Left colon (tissue), 2 donors: ENCODE data around the gene CCSER1. TPM values are rescaled to one million over a fixed set of nuclear protein-coding genes. Genes with fewer than 3 reads are reported as not detected.

ENCODE experiments used
- ATAC-seq: fragments of 200-7000 bp; cut with Tn5 transposase; one replicate; pipeline ENCODE4 v1.9.1; 2020; ENCODE audit warnings: mild to moderate bottlenecking, moderate library complexity
- DNase-seq, 2 donors: peaks; one replicate each; pipeline ENCODE4 v3.0.0-alpha.2; 2020
- intact Hi-C, 2 donors: fragments of 100-400 bp; cut with DNase I in 1 of 2; cut with micrococcal nuclease in 1 of 2; formaldehyde crosslinking; loops; one replicate each; pipeline versions ENCODE4 v1.11.2 to v1.14.0; 2022; cut with DNase I, micrococcal nuclease
- total RNA-seq, 2 donors: library from RNA; stranded (reverse); fragmentation: NEBNext Ultra II Directional; extraction: Animal tissue kit (Norgen Biotek cat#: 25700); gene quantifications; one replicate each; pipeline ENCODE4 v1.2.1, GENCODE V29; 2021
- donor health status: DM: no; HTN: no; CAD: no.
- donor health status: DM: yes; HTN: yes; CAD: no.

CCSER1 gene
- total RNA-seq, 2 donors from 2014 or later: 14.4 to 22.7 TPM

DNA sequence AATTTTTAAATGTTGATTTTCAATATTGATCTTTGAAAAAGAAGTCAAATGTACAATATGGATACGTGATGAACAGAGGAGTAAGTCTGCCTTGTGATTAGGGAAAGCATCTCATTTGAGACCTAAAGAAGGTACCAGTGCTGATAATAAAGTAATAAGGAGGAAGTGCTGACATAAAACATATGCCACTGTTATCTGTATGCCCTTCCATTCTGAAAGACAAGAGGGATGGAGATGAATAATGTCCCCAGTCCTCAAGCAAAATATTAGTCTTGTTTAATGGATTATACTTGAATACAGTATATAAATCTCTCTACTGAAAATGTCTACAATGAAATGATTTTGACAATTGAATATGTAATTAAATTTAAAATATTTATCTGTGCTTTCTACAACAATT is 58.2 kb downstream of the CCSER1 start:
- intact Hi-C loops: no loop called here
- no peak for DNase-seq
- no peak for ATAC-seq

DNA sequence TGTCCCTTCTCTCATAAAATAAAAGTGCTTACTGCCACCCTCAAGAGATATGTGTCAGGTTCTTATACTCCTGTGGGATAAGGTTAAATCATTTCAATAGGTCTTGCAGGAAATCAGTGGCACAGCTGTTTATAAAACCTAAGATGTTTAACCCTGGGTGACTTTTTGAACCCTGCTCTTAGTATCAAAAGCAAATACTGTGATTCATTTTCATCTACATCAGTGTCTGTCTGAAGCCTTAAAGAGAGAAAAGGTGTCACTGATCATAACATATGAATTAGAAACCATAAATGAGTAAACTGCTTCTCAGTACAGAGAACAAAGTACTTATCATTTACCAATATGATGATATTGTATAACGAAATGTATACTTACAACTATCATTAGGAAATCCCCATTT is 59.0 kb downstream of the CCSER1 start:
- intact Hi-C loops: no loop called here
- ATAC-seq: peak; percentile 43
- no peak for DNase-seq

DNA sequence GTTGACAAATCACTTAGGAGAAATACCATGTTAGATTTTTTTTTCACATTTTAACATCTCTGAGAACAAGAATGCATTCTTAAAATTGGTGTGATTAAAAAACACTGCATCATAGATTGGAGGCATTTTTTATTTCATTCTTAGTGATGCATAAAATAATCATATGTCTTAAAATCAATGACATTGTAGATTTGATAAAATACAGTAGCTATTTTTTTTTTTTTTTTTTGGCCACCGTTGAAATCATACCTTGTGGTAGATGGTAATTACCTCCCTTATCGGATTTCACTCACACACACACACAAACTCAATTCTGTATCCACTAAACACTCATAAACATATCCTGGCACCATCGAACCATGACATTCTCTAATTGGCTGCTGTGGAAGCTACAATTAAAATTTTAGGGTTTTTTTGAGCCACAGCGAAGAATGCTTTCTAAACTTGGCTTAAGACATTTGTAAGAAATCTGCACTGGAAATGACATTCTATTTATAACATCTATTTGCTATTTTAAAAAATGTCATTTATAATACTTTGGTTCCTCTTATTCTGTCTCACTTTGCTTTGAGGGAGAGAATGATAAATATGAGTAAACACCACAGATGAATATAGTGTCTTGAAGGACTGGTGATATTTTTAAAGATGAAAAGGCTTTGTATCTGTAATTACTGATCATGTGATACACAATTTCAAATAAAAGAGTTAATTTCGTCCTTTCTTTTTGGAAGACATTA is 60.1 kb downstream of the CCSER1 start:
- ATAC-seq (no peak), DNase-seq (no peak)
- intact Hi-C loops: no loop called here

- intact Hi-C loops: no loop called here
- no peak for DNase-seq
- no peak for ATAC-seq
Observed at GRCh38 chr4:90189178-90189577, 62.0 kb downstream of the CCSER1 start.

- intact Hi-C loops: no loop called here
- ATAC-seq (no peak), DNase-seq (no peak)
Observed at GRCh38 chr4:90189946-90190345, 62.8 kb downstream of the CCSER1 start.

GRCh38 chr4:90190525-90190924 is 63.3 kb downstream of the CCSER1 start:
- no peak for DNase-seq
- no peak for ATAC-seq
- intact Hi-C loops: no loop called here

DNA sequence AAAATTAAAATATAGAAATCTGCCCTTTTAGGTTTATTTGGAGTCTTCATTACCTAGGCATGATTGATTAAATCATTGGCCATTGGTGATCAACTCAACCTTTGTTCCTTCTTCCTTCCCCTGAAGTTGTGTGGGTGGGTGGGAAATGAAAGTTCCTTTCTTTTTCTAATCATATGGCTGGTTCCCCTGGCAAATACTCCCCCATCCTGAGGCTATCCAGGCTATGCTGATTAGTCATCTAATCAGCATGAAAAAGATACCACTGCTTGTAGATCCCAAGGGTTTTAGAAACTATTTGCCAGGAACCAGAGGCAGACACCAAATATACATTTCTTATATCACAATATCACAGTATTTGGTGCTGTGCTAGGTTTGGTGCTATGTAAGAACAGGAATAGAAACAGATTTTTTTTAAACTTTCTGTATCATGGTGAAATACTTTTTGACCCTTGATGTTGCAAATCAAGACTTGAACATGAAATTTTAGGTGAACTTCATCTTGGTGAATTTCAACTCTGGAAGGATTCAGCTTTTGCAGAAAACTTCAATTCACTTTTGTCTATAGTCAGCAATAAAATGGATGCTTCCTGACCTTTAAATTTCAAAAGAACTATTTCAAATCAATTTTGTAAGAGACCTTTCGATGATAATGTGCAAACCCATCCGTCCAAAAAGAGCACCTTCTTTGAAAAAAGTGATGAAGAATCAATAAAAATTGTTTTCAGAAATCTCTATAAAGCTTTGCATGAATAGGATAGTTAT is 71.1 kb downstream of the CCSER1 start:
- ATAC-seq (no peak), DNase-seq (no peak)
- intact Hi-C loops: no loop called here

DNA sequence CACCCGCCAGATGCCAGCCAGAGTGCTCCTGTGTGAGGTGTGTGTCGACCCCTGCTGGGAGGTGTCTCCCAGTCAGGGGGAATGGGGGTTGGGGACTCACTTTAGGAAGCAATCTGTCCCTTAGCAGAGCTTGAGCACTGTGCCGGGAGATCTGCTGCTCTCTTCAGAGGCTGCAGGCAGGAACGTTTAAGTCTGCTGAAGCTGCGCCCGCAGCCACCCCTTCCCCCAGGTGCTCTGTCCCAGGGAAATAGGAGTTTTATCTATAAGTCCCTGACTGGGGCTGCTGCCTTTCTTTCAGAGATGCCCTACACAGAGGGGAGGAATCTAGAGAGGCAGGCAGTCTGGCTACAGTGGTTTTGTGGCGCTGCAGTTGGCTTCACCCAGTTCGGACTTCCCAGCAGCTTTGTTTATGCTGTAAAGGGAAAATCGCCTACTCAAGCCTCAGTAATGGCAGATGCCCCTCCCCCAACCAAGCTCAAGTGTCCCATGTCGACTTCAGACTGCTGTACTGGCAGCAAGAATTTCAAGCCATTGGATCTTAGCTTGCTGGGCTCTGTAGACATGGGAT is 80.8 kb downstream of the CCSER1 start:
- ATAC-seq: no peak
- intact Hi-C loops: no loop called here
- DNase-seq: no peak

DNA sequence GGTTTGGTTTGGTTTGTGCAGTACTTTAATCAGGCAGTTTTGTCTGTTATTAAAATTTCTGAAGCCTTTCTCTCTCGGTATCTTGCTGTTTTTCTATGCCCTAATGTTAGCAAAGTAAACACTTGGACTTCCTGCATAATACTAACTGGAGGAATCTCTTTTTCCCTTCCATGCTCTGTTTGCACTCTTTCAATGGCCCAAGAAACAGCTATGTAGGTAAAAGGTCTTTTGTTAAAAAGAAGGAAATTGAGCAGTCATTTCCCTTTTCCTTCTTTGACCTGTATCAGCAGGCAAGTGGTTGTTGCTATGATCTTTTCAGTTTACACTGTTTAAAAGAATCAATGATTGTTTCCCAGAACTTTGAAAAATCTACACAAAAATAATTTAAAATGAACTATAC is 82.7 kb downstream of the CCSER1 start:
- intact Hi-C loops: no loop called here
- DNase-seq (no peak), ATAC-seq (peak; percentile 92)

DNA sequence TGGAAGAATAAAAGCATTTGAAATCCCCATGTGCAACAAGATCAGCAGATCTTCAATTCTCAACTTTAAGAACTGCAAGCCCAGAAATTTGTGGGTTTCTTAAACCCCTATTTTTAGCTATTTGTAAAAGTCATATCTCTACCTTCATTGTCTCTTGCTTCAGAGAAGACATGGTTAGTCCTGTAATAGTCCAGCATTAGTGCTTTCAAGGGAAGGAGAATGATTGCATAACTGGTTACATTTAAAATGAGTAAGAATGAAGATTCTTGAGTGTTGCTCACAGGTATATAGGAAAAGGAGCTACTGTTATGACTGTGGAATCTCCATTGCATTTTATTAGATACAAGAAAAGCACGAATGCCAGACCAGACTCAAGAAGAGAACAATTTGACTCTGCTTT is 84.0 kb downstream of the CCSER1 start:
- intact Hi-C loops: no loop called here
- no peak for ATAC-seq

DNA sequence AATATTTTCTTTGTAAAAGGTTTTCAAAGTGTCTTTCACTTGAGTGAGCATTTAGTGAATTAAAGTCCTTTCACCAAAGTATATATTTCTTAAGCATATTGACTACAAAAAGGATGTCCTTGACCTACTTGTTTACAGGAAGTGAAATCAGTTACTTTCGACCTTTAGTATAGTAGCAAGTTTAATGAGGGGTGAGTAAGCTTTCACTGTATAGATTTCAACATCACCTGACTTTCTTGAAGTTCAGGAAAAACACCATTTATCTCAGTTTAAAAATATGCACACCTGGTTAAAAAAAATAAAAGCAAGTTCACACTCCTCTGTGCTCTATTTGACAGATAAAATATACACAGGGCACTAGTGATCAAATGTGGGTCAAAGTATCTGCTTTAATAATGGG is 88.1 kb downstream of the CCSER1 start:
- ATAC-seq (peak; percentile 91), DNase-seq (no peak)
- intact Hi-C loops: no loop called here

More for the DNA sequence above, 84.0 kb downstream of the CCSER1 start:
- no peak for DNase-seq

- intact Hi-C loops: no loop called here
- DNase-seq (no peak), ATAC-seq (no peak)
Observed at GRCh38 chr4:90219822-90220221, 92.6 kb downstream of the CCSER1 start.

DNA sequence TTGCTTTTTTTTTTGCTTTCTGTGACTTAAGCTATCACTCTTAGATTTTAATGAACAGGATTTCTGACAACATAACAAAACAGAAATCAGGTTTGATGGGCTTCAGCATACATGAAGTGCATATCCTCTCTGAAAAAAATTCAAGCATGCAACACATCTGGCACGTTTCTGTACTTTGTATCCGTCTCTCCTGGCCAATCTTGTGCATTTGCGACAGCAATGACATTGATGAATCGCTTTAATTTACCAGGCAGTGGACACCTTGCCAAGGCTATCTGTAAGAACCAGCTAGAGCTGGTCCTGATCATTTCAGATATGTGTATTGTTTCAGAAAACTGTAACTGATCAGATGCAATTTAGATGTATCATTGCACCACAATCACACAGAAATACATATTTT is 93.3 kb downstream of the CCSER1 start:
- DNase-seq (no peak), ATAC-seq (no peak)
- intact Hi-C loops: no loop called here

GRCh38 chr4:90226734-90227133 is 99.5 kb downstream of the CCSER1 start:
- intact Hi-C loops: no loop called here
- ATAC-seq (no peak), DNase-seq (no peak)

DNA sequence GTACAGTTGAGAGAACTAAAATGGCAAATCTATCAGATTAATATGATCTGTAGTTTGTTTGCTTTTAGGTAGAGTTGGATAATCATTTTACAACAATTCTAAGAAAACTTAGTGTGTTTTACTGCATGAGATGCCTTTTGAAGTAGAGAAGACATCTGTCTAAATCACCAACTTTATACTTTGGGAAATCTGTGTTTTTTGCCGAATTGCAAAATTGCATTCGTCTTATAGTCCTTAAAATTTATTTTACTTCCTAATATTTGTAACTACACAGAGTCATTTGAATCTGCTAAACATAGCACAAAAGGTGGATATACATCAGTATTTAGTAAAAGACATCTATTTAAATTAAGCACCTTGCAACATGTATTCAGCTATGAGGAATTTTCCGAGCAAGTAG is 100.0 kb downstream of the CCSER1 start:
- no peak for ATAC-seq
- DNase-seq: no peak
- intact Hi-C loops: no loop called here

DNA sequence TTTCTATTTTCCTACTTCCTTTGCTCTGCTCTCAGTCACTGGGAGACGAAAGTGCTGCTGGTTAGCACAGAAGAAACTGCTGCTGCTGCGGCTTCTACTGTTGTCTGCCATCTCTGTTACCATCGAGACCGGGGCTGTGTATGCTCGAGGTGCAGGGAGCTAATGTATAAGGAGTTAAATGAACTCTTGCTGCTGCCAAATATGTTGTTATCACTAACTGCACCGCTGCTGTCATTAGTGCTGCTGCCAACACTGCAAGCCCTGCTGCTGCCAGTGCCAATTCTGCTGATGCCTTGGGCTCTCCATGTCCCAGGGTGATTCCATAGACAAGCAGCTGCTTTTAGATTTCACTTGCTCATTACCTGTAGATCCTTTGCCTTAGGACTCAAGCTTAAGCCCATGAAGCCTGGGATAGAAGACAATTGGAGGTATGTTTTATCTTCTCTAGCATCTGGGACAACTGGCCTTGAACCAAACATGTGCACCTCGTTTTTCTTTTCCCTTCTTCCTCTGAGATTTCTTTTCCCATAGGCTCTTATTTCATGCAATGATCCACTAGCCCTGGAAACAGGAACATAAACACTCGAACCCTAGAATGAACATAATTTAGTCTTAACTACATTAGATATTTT is 107.8 kb downstream of the CCSER1 start:
- intact Hi-C loops: no loop called here
- DNase-seq (no peak), ATAC-seq (no peak)

- intact Hi-C loops: no loop called here
- ATAC-seq (no peak), DNase-seq (no peak)
Observed at GRCh38 chr4:90237751-90238530, 110.7 kb downstream of the CCSER1 start.

DNA sequence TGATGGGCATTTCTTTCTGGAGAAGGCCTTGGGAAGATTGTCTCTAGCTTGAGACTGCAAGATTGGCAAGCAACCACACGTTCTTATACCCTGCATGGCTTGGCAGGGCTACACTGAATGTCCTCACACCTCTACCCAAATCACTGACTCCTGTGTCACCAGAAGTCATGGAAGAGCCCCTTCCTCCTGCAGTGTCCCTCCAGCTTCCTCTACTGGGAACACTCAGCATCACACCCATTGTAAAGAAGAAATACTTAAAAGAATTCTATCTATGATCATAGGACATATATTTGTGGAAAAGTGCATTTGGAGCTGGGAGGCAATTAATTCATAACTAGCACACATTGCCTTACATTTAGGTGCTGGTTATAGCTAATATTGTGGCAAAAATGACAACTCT is 113.1 kb downstream of the CCSER1 start:
- ATAC-seq (no peak), DNase-seq (no peak)
- intact Hi-C loops: no loop called here

DNA sequence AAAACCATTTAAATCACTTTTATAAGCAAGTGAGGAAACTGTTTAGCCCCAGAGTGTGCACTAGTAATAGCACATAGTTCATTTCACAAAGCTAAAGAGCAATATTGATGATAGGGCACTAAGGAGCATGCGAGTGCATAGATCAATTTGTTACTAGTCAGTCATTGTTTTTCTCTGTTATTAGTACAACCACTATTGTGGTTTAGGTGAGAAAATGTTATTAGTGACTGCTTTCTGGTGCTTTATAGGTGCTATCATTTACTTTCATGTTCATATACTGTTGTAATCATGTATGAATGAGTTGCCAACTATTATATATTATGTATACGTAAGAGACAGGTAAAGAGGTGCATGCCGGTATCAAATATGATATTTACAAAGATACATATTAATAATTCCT is 113.8 kb downstream of the CCSER1 start:
- intact Hi-C loops: no loop called here
- no peak for DNase-seq
- ATAC-seq: no peak
